Stimulated activated CD8-positive, alpha-beta memory T cell treated with anti-CD3 and anti-CD28 coated beads, Interleukin-4, amount 100 ng/mL, for 1 hour (primary cell): Measurements from ENCODE around the gene FBXO46.

ENCODE experiments used
- DNase-seq, 2 donors: peaks; one replicate each; pipeline ENCODE4 v3.0.0-alpha.2; 2020; ENCODE audit warnings: low read depth in 2 of 2, low spot score in 1 of 2

FBXO46 gene, protein sequence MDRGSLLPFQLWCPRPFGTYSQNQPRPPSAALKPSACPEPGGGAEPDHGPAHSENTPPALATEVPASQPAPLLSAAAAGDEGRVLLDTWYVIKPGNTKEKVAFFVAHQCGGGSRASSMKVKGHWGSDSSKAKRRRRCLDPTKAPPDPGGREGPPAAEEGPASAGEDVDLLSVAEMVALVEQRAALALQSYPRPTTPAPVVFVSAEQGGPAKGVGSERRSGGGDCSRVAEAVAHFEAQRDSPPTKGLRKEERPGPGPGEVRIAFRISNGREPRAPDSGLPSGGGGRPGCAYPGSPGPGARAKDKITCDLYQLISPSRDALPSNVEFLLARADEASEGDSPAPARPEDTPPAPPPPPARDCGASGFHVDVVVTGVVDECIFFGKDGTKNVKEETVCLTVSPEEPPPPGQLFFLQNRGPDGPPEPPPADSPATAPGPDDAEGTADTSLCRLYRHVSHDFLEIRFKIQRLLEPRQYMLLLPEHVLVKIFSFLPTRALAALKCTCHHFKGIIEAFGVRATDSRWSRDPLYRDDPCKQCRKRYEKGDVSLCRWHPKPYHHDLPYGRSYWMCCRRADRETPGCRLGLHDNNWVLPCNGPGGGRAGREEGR

GRCh38 chr19:45730368-45731288 lies at the start of gene FBXO46:
Gene FBXO46, minus strand, starts transcription at chr19:45730896. Its CDS starts 17,401 bp downstream, at chr19:45713495.
- peak; percentile 72 to 83 for DNase-seq

- DNase-seq: no peak
These were observed 49.4 kb upstream of the FBXO46 start for GRCh38 chr19:45780146-45780447.

GRCh38 chr19:45779231-45780145 lies 48.8 kb upstream of the FBXO46 start:
- peak; percentile 53 to 55 for DNase-seq

GRCh38 chr19:45778010-45778661 lies 47.4 kb upstream of the FBXO46 start:
- no peak for DNase-seq

- no peak for DNase-seq
These were observed 46.8 kb upstream of the FBXO46 start for GRCh38 chr19:45777395-45777961.

DNA sequence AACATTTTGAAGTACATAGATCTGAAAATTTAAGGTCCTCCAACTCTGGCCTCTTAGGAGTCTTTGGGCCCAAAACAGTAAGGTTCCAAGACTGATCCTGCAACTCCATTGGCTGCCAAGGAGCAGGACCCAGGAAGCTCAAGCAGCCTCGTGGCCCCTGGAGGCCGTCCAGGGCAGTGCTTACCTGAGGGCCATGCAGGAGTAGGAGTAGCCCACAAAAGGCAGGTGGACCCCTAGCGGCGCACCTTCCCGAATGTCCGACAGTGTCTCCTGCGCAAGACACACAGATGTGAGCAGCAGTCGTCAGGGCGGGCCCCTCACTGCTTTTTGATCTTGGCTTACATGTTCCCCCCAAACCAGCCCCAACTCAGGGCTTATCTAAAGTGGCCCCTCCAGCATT lies 44.1 kb upstream of the FBXO46 start:
- no peak for DNase-seq

DNA sequence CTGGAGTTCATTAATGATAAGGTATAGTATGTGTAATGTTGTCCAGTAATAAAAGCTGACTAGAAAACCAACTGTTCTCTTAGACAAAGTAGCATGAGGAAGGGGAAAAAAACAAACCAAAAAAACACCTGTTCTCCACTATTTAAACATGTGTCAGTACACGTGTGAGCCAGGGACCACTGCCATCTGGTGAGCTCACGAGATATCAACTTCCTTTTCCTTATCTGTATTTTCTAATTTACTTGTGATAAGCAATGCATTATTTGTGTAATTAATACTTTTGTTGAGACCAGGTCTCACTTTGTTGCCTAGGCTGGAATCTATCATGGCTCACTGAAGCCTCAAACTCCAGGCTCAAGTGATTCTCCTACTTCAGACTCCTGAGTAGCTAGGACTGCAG lies 42.7 kb upstream of the FBXO46 start:
- no peak for DNase-seq

DNA sequence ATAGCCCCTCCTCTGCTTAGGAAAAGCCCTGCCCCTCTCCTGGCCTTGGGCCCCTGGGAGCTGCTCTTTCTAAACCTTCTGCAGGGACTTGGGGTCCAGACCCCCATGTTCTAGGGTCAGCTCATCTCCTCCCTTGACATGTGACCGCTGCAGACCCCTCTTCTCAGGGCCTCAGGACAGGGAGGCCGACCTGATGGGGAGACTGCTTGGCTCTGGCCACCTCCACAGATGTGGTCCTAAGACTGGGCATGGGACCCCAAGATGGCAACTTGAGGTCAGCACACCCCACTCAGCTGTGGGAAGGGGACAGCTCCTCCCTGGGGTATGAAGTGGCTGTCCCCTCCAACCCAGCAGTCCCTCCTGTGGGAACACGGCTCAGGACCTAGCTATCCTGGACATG lies 42.2 kb upstream of the FBXO46 start:
- DNase-seq: no peak

- no peak for DNase-seq
These were observed 41.6 kb upstream of the FBXO46 start for GRCh38 chr19:45772130-45772840.

- DNase-seq: no peak
These were observed 40.7 kb upstream of the FBXO46 start for GRCh38 chr19:45771311-45771933.

DNA sequence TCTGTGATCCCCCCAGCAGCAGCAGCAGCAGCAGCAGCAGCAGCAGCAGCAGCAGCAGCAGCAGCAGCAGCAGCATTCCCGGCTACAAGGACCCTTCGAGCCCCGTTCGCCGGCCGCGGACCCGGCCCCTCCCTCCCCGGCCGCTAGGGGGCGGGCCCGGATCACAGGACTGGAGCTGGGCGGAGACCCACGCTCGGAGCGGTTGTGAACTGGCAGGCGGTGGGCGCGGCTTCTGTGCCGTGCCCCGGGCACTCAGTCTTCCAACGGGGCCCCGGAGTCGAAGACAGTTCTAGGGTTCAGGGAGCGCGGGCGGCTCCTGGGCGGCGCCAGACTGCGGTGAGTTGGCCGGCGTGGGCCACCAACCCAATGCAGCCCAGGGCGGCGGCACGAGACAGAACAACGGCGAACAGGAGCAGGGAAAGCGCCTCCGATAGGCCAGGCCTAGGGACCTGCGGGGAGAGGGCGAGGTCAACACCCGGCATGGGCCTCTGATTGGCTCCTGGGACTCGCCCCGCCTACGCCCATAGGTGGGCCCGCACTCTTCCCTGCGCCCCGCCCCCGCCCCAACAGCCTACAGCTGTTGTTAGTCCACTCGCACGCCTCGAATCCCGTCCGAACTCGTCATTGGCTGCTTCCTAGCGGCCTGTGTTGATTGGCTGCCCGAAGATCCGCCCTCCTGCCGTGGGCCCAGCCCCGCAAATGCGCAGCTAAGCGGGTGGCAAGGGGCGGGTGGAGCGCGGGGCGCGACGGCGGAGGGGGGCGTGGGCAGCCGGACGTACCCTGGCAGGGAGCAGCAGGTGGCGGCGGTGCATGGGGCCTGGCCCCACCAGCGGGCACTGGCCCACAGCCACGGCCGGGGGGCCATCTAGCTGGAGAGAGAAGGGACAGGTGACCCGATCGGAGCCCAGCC lies 39.8 kb upstream of the FBXO46 start:
- DNase-seq: peak; percentile 80 to 83

DNA sequence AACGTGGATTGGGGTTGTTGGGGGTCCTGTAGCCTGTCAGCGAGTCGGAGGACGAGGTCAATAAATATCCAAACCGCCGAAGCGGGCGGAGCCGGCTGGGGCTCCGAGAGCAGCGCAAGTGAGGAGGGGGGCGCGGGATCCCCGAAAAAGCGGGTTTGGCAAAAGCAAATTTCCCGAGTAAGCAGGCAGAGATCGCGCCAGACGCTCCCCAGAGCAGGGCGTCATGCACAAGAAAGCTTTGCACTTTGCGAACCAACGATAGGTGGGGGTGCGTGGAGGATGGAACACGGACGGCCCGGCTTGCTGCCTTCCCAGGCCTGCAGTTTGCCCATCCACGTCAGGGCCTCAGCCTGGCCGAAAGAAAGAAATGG lies 39.1 kb upstream of the FBXO46 start:
- no peak for DNase-seq

- peak; percentile 78 to 89 for DNase-seq
These were observed 38.5 kb upstream of the FBXO46 start, which contains the start of gene SIX5 for GRCh38 chr19:45768984-45769782. Gene SIX5, minus strand, starts transcription at chr19:45769252. Its CDS starts 408 bp downstream, at chr19:45768844.

GRCh38 chr19:45768655-45768983 lies 37.9 kb upstream of the FBXO46 start:
- no peak for DNase-seq

DNA sequence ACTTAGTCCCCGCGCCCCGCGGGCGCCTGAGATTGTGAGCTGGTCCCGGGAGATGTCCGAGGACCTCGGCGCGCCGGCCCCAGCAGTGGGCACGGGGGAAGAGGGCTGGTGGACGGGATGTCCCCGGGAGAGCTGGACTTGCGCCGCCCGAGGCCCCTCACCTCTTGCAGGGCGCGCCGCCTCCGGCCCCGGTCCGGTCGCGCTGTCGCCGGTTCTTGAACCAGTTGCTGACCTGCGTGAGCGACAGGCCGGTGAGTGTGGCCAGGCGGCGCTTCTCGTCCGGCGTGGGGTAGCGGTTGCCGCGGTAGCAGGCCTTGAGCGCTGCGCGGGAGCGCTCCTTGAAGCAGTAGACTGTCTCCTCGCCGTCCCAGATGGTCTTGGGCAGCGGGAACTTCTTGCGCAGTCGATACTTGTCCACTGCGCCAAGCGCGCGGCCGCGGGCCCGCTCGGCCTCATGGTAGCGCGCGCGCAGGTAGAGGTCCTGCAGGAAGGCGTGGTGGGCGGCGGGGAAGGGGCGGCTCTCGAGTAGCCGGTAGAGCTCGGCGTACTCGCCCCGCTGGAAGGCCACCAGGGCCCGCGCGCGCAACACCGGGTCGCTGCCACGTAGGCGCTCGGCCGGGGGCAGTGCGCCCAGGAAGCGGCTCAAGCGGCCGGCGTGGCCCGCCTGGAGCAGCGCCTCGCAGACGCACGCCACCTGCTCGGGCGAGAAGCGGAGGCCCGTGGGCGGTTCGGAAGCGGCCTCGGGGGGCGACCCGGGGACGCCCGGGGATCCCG lies 37.4 kb upstream of the FBXO46 start:
- DNase-seq: no peak

- no peak for DNase-seq
These were observed 36.7 kb upstream of the FBXO46 start for GRCh38 chr19:45767410-45767880.
